Lung (tissue), 12 donors: Measurements from ENCODE around the gene HDAC4. TPM values are rescaled to one million over a fixed set of nuclear protein-coding genes. Genes with fewer than 3 reads are reported as not detected.

Experiments used
- ATAC-seq: fragments of 200-7000 bp; cut with Tn5 transposase; one replicate; pipeline ENCODE4 v1.9.1; 2020; ENCODE audit warnings: moderate number of reproducible peaks; ENCODE audit not compliant: insufficient read depth, low FRiP score
- DNase-seq, 3 donors: peaks; one replicate each; pipeline ENCODE4 v3.0.0-alpha.2; 2013 to 2017
- H3K27ac ChIP-seq, 2 donors: one replicate each; pipeline ENCODE4 v1.5.1; 2013; ENCODE audit warnings: mild to moderate bottlenecking in 2 of 2, moderate library complexity in 2 of 2, control low read depth in 1 of 2, inconsistent platforms in 1 of 2, low read depth in 1 of 2, low read length in 1 of 2
- H3K27me3 ChIP-seq, 3 donors: one replicate each; pipeline ENCODE4 v1.5.1; 2013; ENCODE audit warnings: low read length in 2 of 3; ENCODE audit not compliant: control insufficient read depth in 3 of 3, insufficient read depth in 3 of 3
- H3K36me3 ChIP-seq, 4 donors: one replicate each; pipeline ENCODE4 v1.5.1; 2013; ENCODE audit warnings: low read length in 4 of 4, mild to moderate bottlenecking in 1 of 4, moderate library complexity in 1 of 4; ENCODE audit not compliant: control insufficient read depth in 4 of 4, insufficient read depth in 4 of 4
- H3K4me1 ChIP-seq, 5 donors: one replicate each; pipeline ENCODE4 v1.5.1; 2013; ENCODE audit warnings: low read length in 5 of 5, mild to moderate bottlenecking in 2 of 5, moderate library complexity in 1 of 5; ENCODE audit not compliant: control insufficient read depth in 5 of 5, insufficient read depth in 5 of 5
- H3K4me3 ChIP-seq: one replicate; pipeline ENCODE4 v1.5.1; 2013; ENCODE audit warnings: mild to moderate bottlenecking, control low read depth, moderate library complexity
- H3K9ac ChIP-seq, 2 donors: one replicate each; pipeline ENCODE4 v1.5.1; 2013; ENCODE audit warnings: low read length in 2 of 2, control low read depth in 1 of 2; ENCODE audit not compliant: insufficient read depth in 1 of 2
- H3K9me3 ChIP-seq, 4 donors: one replicate each; pipeline ENCODE4 v1.5.1; 2013; ENCODE audit warnings: low read length in 3 of 4, mild to moderate bottlenecking in 1 of 4, moderate library complexity in 1 of 4; ENCODE audit not compliant: control insufficient read depth in 4 of 4, insufficient read depth in 3 of 4
- CTCF ChIP-seq: IDR thresholded peaks from 2 replicates; pipeline ENCODE4 v1.5.1; 2012; ENCODE audit warnings: mild to moderate bottlenecking; ENCODE audit errors: control extremely low read depth, extremely low read depth
- WGBS, 2 donors: extraction: QIAGEN DNeasy Blood & Tissue Kit; methylation state at CpG; one replicate each; pipeline ENCODE4 v1.1.7; 2013; 5-methylcytosine and 5-hydroxymethylcytosine counted together
- polyA plus RNA-seq, 2 donors: library from polyadenylated mRNA; stranded (reverse); fragments of 200-250 nt; gene quantifications; one replicate each; pipeline ENCODE4 v1.2.1, GENCODE V29; 2013
- total RNA-seq, 2 donors: library from RNA; depleted of rRNA in 1 of 2; stranded (reverse); fragments of >200 nt in 1 of 2; gene quantifications; one replicate each; pipeline ENCODE4 v1.2.1, GENCODE V29; 2014 to 2021
- donor health status: control.
- donor health status: control.
- donor health status: Bipolar disorder and iron deficiency.
- donor health status: healthy.
- donor health status: DM: yes; HTN: yes; CAD: no.

The HDAC4 gene
- total and polyA plus RNA-seq, 4 donors = 6.9 to 47.7 (median 20.7) TPM

DNA sequence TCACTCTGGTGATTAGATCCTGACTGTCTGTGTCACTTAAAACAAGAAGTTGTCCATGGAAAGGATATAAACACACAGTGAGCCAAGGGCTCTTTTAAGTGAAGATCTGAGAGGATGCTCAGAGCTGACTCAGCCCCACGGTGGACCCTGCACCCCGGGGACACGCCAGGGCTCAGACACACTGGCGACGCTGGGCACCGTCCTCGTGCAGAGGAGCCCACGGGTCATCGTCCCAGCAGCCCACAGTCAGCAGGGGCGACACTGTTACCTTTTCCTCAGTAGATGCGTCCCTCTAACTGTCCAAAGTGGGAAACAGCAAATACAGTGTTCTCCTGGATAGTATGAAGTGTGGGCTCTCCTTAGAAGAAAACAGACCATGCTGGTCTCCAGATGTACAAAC lies 225.6 kb downstream of the HDAC4 start:
- H3K27me3 ChIP-seq = no peaks in the 10 kb centered on the region
- 95 to 98% methylated on average over 11 of the region's 11 CpGs for WGBS, 2 donors
- no peak for DNase-seq

GRCh38 chr2:239173301-239173700 lies 227.5 kb downstream of the HDAC4 start:
- Histone ChIP-seq H3K9me3 (peaks cover 0 to 9% (median 5%) of the 10 kb centered on the region in 4 donors), H3K9ac (no peak overlapping the region), H3K4me3 (no peak overlapping the region), H3K27ac (no peak overlapping the region), H3K27me3 (no peaks in the 10 kb centered on the region), H3K4me1 (peaks cover 0 to 7% (median 0%) of the 10 kb centered on the region in 5 donors), H3K36me3 (peaks cover 9 to 27% (median 14%) of the 10 kb centered on the region in 4 donors)
- DNase-seq (no peak), ATAC-seq (no peak)
- 91 to 92% methylated on average over 1 of the region's 1 CpG for WGBS, 2 donors
- no peak for TF ChIP-seq CTCF

More for the DNA sequence above, 225.6 kb downstream of the HDAC4 start:
- Histone ChIP-seq H3K4me1 (peaks cover 0 to 7% (median 0%) of the 10 kb centered on the region in 5 donors), H3K9me3 (peaks cover 0 to 9% (median 5%) of the 10 kb centered on the region in 4 donors), H3K9ac (no peak overlapping the region), H3K36me3 (peaks cover 6 to 32% (median 13%) of the 10 kb centered on the region in 4 donors), H3K4me3 (no peak overlapping the region), H3K27ac (no peak overlapping the region)
- no peak for TF ChIP-seq CTCF
- ATAC-seq = no peak

DNA sequence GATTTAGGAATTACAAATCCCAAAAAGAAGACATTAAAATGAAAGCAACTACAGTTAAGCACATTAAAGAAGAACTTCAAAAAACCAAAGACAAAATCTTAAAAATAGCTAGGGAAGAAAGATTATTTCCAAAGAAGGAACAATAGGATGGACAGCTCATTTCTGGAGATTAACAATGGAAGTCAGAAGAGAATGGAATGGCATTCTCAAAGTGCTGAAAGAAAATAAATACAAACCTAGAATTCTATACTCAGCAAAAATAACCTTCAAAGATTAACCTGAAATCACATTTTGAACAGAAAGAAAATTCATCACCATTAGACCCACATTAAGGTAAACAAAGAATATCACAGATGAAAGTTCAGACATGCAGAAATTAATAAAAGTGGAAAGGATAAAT lies 229.2 kb downstream of the HDAC4 start:
- H3K27me3 ChIP-seq = no peaks in the 10 kb centered on the region
- no peak overlapping the region for H3K27ac ChIP-seq
- H3K36me3 ChIP-seq = peaks cover 9 to 18% (median 11%) of the 10 kb centered on the region in 4 donors
- TF ChIP-seq CTCF = no peak
- H3K9ac ChIP-seq = no peak overlapping the region
- DNase-seq (no peak), ATAC-seq (no peak)
- no peak overlapping the region for H3K4me3 ChIP-seq
- peaks cover 0 to 9% (median 5%) of the 10 kb centered on the region in 4 donors for H3K9me3 ChIP-seq
- H3K4me1 ChIP-seq = peaks cover 0 to 7% (median 0%) of the 10 kb centered on the region in 5 donors
